Neural progenitor cell (in vitro differentiated cells): Measurements from ENCODE around the gene NR2F1.

ENCODE experiments used
- EZH2 ChIP-seq: fragments of 200-600 bp; sonication (generic); IDR thresholded peaks from 2 replicates; pipeline ENCODE4 v1.6.1; 2017; ENCODE audit warnings: antibody characterized with exemption, mild to moderate bottlenecking, moderate library complexity
- TF ChIP-seq, protein P1 (sequence below): fragments of 200-600 bp; sonication (generic); IDR thresholded peaks from 2 replicates; pipeline ENCODE4 v1.5.1; 2017; ENCODE audit warnings: antibody characterized with exemption, mild to moderate bottlenecking

DNA sequence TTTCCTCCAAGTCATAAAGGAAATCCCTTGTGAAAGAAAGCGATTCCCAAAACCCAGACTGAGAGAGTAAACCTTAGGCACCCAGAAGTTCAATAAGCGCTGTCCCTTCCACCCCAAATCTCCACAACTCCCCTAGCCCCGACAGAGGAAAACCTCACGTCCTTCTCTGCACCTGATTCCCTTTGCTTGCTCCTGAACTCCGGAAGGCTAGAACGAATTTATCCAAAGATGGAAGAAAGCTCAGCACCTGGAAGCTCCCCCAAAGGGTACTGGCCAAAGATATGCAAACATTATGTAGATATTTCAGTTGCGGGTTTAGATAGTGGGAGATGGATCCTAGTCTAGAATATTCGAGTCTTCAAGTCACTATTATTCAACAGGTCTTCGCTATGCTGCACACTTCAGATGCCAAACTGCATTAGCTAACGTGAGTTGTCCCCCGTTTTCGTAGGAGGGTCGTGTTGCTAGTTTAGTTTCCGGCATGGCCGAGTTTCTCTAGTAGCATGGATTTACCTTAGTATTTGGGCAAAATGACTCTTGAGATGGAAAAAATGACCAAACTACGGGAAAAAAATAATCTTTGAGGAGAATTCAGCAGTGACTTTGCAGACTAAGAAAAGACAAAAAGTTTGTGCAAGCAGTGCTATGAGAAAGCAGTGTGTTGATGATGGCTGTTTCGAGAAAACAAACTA, 27.7 kb downstream of the NR2F1 start:
- TF ChIP-seq, protein P1, sequence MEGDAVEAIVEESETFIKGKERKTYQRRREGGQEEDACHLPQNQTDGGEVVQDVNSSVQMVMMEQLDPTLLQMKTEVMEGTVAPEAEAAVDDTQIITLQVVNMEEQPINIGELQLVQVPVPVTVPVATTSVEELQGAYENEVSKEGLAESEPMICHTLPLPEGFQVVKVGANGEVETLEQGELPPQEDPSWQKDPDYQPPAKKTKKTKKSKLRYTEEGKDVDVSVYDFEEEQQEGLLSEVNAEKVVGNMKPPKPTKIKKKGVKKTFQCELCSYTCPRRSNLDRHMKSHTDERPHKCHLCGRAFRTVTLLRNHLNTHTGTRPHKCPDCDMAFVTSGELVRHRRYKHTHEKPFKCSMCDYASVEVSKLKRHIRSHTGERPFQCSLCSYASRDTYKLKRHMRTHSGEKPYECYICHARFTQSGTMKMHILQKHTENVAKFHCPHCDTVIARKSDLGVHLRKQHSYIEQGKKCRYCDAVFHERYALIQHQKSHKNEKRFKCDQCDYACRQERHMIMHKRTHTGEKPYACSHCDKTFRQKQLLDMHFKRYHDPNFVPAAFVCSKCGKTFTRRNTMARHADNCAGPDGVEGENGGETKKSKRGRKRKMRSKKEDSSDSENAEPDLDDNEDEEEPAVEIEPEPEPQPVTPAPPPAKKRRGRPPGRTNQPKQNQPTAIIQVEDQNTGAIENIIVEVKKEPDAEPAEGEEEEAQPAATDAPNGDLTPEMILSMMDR: no peak
- peak; percentile 5 for TF ChIP-seq EZH2
